D721Med (cell line): ENCODE measurements around the gene C17orf100.
A peak's percentile ranks its signal among the peaks of the same experiment; 100 is the strongest.

ENCODE experiments used
- DNase-seq: peaks from one replicate; pipeline ENCODE4 v3.0.0; 2011; ENCODE audit warnings: low spot score; ENCODE audit not compliant: insufficient read length
- FAIRE-seq: peaks from 2 replicates; lab custom pipeline; 2011; peaks lifted over from hg19 to GRCh38; lab: Jason Lieb, UNC
- TF ChIP-seq, protein P1 (sequence below): IDR thresholded peaks from 2 replicates; pipeline ENCODE4 v1.5.1; 2012; ENCODE audit warnings: mild to moderate bottlenecking, control low read depth; ENCODE audit not compliant: insufficient read depth; ENCODE audit errors: missing control alignments

The C17orf100 gene

DNA sequence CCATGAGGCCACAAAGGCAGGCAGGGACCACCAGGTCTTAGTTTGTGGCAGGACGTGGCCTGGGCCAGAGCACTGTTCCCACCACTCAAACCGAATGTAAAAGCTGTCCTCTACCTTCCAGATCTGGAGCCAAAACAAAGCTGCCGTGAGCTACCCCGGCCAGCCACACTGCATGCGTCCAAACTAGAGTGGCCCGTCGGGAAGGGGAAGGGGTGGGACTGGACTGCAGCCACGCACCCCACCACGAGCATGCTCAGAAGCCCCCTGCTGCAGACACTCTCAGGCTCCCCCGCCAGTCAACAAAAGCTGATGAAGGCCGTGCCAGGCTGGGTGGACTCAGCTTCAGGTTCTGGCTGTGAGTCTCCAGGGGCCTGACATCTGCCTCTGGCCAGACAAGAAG is 46.4 kb downstream of the C17orf100 start:
- FAIRE-seq: no peak
- TF ChIP-seq, protein P1, sequence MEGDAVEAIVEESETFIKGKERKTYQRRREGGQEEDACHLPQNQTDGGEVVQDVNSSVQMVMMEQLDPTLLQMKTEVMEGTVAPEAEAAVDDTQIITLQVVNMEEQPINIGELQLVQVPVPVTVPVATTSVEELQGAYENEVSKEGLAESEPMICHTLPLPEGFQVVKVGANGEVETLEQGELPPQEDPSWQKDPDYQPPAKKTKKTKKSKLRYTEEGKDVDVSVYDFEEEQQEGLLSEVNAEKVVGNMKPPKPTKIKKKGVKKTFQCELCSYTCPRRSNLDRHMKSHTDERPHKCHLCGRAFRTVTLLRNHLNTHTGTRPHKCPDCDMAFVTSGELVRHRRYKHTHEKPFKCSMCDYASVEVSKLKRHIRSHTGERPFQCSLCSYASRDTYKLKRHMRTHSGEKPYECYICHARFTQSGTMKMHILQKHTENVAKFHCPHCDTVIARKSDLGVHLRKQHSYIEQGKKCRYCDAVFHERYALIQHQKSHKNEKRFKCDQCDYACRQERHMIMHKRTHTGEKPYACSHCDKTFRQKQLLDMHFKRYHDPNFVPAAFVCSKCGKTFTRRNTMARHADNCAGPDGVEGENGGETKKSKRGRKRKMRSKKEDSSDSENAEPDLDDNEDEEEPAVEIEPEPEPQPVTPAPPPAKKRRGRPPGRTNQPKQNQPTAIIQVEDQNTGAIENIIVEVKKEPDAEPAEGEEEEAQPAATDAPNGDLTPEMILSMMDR: no peak

GRCh38 chr17:6699997-6700947 is 48.7 kb downstream of the C17orf100 start:
- TF ChIP-seq, protein P1: no peak
- FAIRE-seq (no peak), DNase-seq (no peak)

More for the DNA sequence above, 46.4 kb downstream of the C17orf100 start:
- DNase-seq: no peak

DNA sequence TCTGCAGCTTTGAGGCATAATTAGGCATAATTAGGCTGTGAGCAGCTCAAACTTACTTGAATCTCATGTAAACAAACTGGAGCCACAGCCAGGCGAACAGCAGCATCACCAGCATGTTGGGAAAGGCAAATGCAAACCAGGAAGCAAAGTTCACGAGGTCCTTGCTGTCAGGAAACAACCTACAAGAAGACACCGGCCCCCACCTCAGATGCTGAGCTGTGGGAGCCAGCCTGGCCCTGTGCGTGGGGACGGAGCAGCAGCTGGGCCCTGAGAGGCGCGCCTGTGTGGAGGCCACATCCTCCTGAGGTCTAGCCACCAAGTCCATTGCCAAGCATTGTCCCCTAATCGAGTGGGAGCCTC is 49.4 kb downstream of the C17orf100 start:
- DNase-seq: no peak
- TF ChIP-seq, protein P1: no peak
- no peak for FAIRE-seq

- FAIRE-seq (no peak), DNase-seq (no peak)
- TF ChIP-seq, protein P1: peak; percentile 11
Observed at GRCh38 chr17:6701719-6702118, 50.2 kb downstream of the C17orf100 start.

- TF ChIP-seq, protein P1: no peak
- FAIRE-seq (no peak), DNase-seq (no peak)
Observed at GRCh38 chr17:6702567-6703215, 51.1 kb downstream of the C17orf100 start.
